ENCODE measurements around the gene GARNL3. TPM values are rescaled to one million over a fixed set of nuclear protein-coding genes. Genes with fewer than 3 reads are reported as not detected.

Gene GARNL3
- total RNA-seq, 2 experiments from 2014 or later = 0.63 to 1.8 TPM

GRCh38 chr9:127360829-127361228 lies 96.3 kb downstream of the GARNL3 start:
- no peaks in the 10 kb centered on the region for H3K4me1 ChIP-seq (ENCODE audit: insufficient read depth, low read length)
- intact Hi-C loops (cut with DNase I, micrococcal nuclease) = no loop called here
- no peaks in the 10 kb centered on the region for H3K9me3 ChIP-seq (ENCODE audit: control insufficient read depth in 1 of 2, insufficient read depth in 1 of 2, low read length in 2 of 2)
- peaks cover 3% of the 10 kb centered on the region in 2 experiments for H3K27me3 ChIP-seq (ENCODE audit: control insufficient read depth in 1 of 2, insufficient read depth in 2 of 2, low read length in 2 of 2)
- Mint-ChIP-seq H3K9me3 (no peaks in the 10 kb centered on the region), H3K27me3 (peaks cover 60% of the 10 kb centered on the region), H3K4me1 (ENCODE audit: low read depth) (no peaks in the 10 kb centered on the region), H3K4me3 (no peak overlapping the region), H3K27ac (no peak overlapping the region), H3K36me3 (ENCODE audit: low read depth) (no peaks in the 10 kb centered on the region)
- no peak overlapping the region for H3K4me3 ChIP-seq (ENCODE audit: low read length)
- no peak for ATAC-seq (ENCODE audit: poor library complexity)
- peak in 1 of 14 experiments; percentile 28 for DNase-seq
- no peak overlapping the region for H3K27ac ChIP-seq (ENCODE audit: low read depth in 1 of 2, low read length in 2 of 2)
- no peaks in the 10 kb centered on the region for H3K36me3 ChIP-seq (ENCODE audit: insufficient read depth, low read length)
- ChIA-PET CTCF (interaction anchor here (0.6 kb wide), 1 partner anchor 26 kb away, joined by 3 read pairs; no protein-coding TSS in a partner anchor), POLR2A (no interaction called here)
- TF ChIP-seq CTCF (IDR thresholded peaks at IDR 0.05) = no peak

GRCh38 chr9:127361561-127361960 lies 97.0 kb downstream of the GARNL3 start:
- no peak overlapping the region for H3K27ac ChIP-seq (ENCODE audit: low read depth in 1 of 2, low read length in 2 of 2)
- H3K27ac Mint-ChIP-seq = no peak overlapping the region

GRCh38 chr9:127362829-127363228 lies 98.3 kb downstream of the GARNL3 start:
- Mint-ChIP-seq H3K27ac (no peak overlapping the region), H3K9me3 (no peaks in the 10 kb centered on the region), H3K4me3 (no peak overlapping the region), H3K36me3 (ENCODE audit: low read depth) (no peaks in the 10 kb centered on the region), H3K27me3 (peaks cover 56% of the 10 kb centered on the region), H3K4me1 (ENCODE audit: low read depth) (no peaks in the 10 kb centered on the region)
- no peak for ATAC-seq (ENCODE audit: poor library complexity)
- no peaks in the 10 kb centered on the region for H3K4me1 ChIP-seq (ENCODE audit: insufficient read depth, low read length)
- no peaks in the 10 kb centered on the region for H3K9me3 ChIP-seq (ENCODE audit: control insufficient read depth in 1 of 2, insufficient read depth in 1 of 2, low read length in 2 of 2)
- POLR2A ChIA-PET = no interaction called here
- H3K27me3 ChIP-seq (ENCODE audit: control insufficient read depth in 1 of 2, insufficient read depth in 2 of 2, low read length in 2 of 2) = peaks cover 3% of the 10 kb centered on the region in 2 experiments
- CTCF ChIA-PET = no interaction called here
- TF ChIP-seq CTCF (IDR thresholded peaks at IDR 0.05) = no peak
- intact Hi-C loops (cut with DNase I, micrococcal nuclease) = no loop called here
- no peaks in the 10 kb centered on the region for H3K36me3 ChIP-seq (ENCODE audit: insufficient read depth, low read length)
- no peak overlapping the region for H3K27ac ChIP-seq (ENCODE audit: low read depth in 1 of 2, low read length in 2 of 2)
- no peak for DNase-seq
- H3K4me3 ChIP-seq (ENCODE audit: low read length) = no peak overlapping the region

More at GRCh38 chr9:127361561-127361960, 97.0 kb downstream of the GARNL3 start:
- no peaks in the 10 kb centered on the region for H3K36me3 ChIP-seq (ENCODE audit: insufficient read depth, low read length)
- H3K4me3 Mint-ChIP-seq = no peak overlapping the region
- no peaks in the 10 kb centered on the region for H3K9me3 Mint-ChIP-seq
- peaks cover 3% of the 10 kb centered on the region in 2 experiments for H3K27me3 ChIP-seq (ENCODE audit: control insufficient read depth in 1 of 2, insufficient read depth in 2 of 2, low read length in 2 of 2)
- CTCF ChIA-PET = interaction anchor here (0.6 kb wide), 1 partner anchor 26 kb away, joined by 3 read pairs; no protein-coding TSS in a partner anchor
- TF ChIP-seq CTCF (IDR thresholded peaks at IDR 0.05) = no peak
- H3K4me1 ChIP-seq (ENCODE audit: insufficient read depth, low read length) = no peaks in the 10 kb centered on the region
- no peak overlapping the region for H3K4me3 ChIP-seq (ENCODE audit: low read length)
- DNase-seq = peak in 1 of 14 experiments; percentile 13
- H3K36me3 Mint-ChIP-seq (ENCODE audit: low read depth) = no peaks in the 10 kb centered on the region
- H3K4me1 Mint-ChIP-seq (ENCODE audit: low read depth) = no peaks in the 10 kb centered on the region
- H3K9me3 ChIP-seq (ENCODE audit: control insufficient read depth in 1 of 2, insufficient read depth in 1 of 2, low read length in 2 of 2) = no peaks in the 10 kb centered on the region
- no peak for ATAC-seq (ENCODE audit: poor library complexity)
- POLR2A ChIA-PET = no interaction called here
- H3K27me3 Mint-ChIP-seq = peaks cover 56% of the 10 kb centered on the region
- intact Hi-C loops (cut with DNase I, micrococcal nuclease) = no loop called here

Measured in CD4-positive, alpha-beta T cell (primary cell).